ENCODE measurements around the gene NFATC2. TPM values are rescaled to one million over a fixed set of nuclear protein-coding genes. Genes with fewer than 3 reads are reported as not detected.
A peak's percentile ranks its signal among the peaks of the same experiment; 100 is the strongest.

The NFATC2 gene
- total RNA-seq, 2 experiments from 2014 or later: 53.3 to 56.9 TPM

- Mint-ChIP-seq H3K36me3 (ENCODE audit: low read depth) (peaks cover 62% of the 10 kb centered on the region), H3K4me1 (peaks cover 96% of the 10 kb centered on the region)
These were observed 10.6 kb downstream of the NFATC2 start for GRCh38 chr20:51531712-51532456.

GRCh38 chr20:51531141-51531710 lies 11.3 kb downstream of the NFATC2 start:
- H3K27ac Mint-ChIP-seq: peak overlapping the region; percentile 91
- CTCF ChIA-PET: interaction anchor here (1.1 kb wide), 1 partner anchor 11 kb away, joined by 3 read pairs; the partner anchor contains the start of gene NFATC2
- DNase-seq: peak; percentile 75
- H3K4me1 Mint-ChIP-seq: peaks cover 96% of the 10 kb centered on the region
- no peaks in the 10 kb centered on the region for H3K27me3 Mint-ChIP-seq
- H3K4me3 Mint-ChIP-seq: peak overlapping the region; percentile 61
- POLR2A ChIA-PET: interaction anchor here (1.4 to 3.0 kb wide), 4 partner anchors 10 to 107 kb away, joined by 3 to 33 read pairs (median 9); partner anchors contain the start of gene NFATC2
- H3K9me3 Mint-ChIP-seq: no peaks in the 10 kb centered on the region
- H3K36me3 Mint-ChIP-seq (ENCODE audit: low read depth): peaks cover 55% of the 10 kb centered on the region

More at GRCh38 chr20:51531712-51532456, 10.6 kb downstream of the NFATC2 start:
- Mint-ChIP-seq H3K27ac (peak overlapping the region; percentile 91), H3K4me3 (peak overlapping the region; percentile 12), H3K9me3 (no peaks in the 10 kb centered on the region), H3K27me3 (no peaks in the 10 kb centered on the region)
- DNase-seq: no peak
- ChIA-PET CTCF (interaction anchor here (1.4 kb wide), 1 partner anchor 9 kb away, joined by 5 read pairs; no protein-coding TSS in a partner anchor), POLR2A (interaction anchor here (1.4 to 3.0 kb wide), 4 partner anchors 9 to 108 kb away, joined by 3 to 33 read pairs (median 9); partner anchors contain the start of gene NFATC2)

GRCh38 chr20:51529758-51530157 lies 12.8 kb downstream of the NFATC2 start:
- ChIA-PET CTCF (interaction anchor here (1.0 kb wide), 1 partner anchor 144 kb away, joined by 4 read pairs; no protein-coding TSS in a partner anchor), POLR2A (interaction anchor here (0.6 to 5.8 kb wide), 4 partner anchors 12 to 116 kb away, joined by 3 to 56 read pairs (median 18); partner anchors contain the start of gene NFATC2)
- peak; percentile 72 for DNase-seq
- H3K36me3 Mint-ChIP-seq (ENCODE audit: low read depth): peaks cover 53% of the 10 kb centered on the region
- no peaks in the 10 kb centered on the region for H3K9me3 Mint-ChIP-seq
- peak overlapping the region; percentile 3 for H3K4me3 Mint-ChIP-seq
- H3K27ac Mint-ChIP-seq: peak overlapping the region; percentile 91
- H3K4me1 Mint-ChIP-seq: peaks cover 94% of the 10 kb centered on the region
- no peaks in the 10 kb centered on the region for H3K27me3 Mint-ChIP-seq

GRCh38 chr20:51529081-51529681 lies 13.3 kb downstream of the NFATC2 start:
- H3K36me3 Mint-ChIP-seq (ENCODE audit: low read depth): peaks cover 56% of the 10 kb centered on the region
- H3K4me1 Mint-ChIP-seq: peaks cover 95% of the 10 kb centered on the region
- POLR2A ChIA-PET: interaction anchor here (0.6 to 5.8 kb wide), 4 partner anchors 12 to 115 kb away, joined by 3 to 56 read pairs (median 18); partner anchors contain the start of gene NFATC2
- no peaks in the 10 kb centered on the region for H3K9me3 Mint-ChIP-seq
- H3K4me3 Mint-ChIP-seq: peak overlapping the region; percentile 68
- CTCF ChIA-PET: interaction anchor here (1.0 to 1.9 kb wide), 3 partner anchors 13 to 143 kb away, joined by 4 to 6 read pairs (median 4); no protein-coding TSS in a partner anchor
- DNase-seq: peak; percentile 64
- peak overlapping the region; percentile 91 for H3K27ac Mint-ChIP-seq
- H3K27me3 Mint-ChIP-seq: no peaks in the 10 kb centered on the region

- H3K9me3 Mint-ChIP-seq: no peaks in the 10 kb centered on the region
- DNase-seq: peak; percentile 44
- peaks cover 54% of the 10 kb centered on the region for H3K36me3 Mint-ChIP-seq (ENCODE audit: low read depth)
- ChIA-PET CTCF (interaction anchor here (0.5 to 1.9 kb wide), 4 partner anchors 12 to 541 kb away, joined by 3 to 6 read pairs (median 5); no protein-coding TSS in a partner anchor), POLR2A (interaction anchor here (1.0 to 5.8 kb wide), 4 partner anchors 13 to 116 kb away, joined by 4 to 56 read pairs (median 18); partner anchors contain the start of gene NFATC2)
- H3K4me1 Mint-ChIP-seq: peaks cover 91% of the 10 kb centered on the region
- no peaks in the 10 kb centered on the region for H3K27me3 Mint-ChIP-seq
- H3K27ac Mint-ChIP-seq: peak overlapping the region; percentile 91
- peak overlapping the region; percentile 68 for H3K4me3 Mint-ChIP-seq
These were observed 14.1 kb downstream of the NFATC2 start for GRCh38 chr20:51528263-51529027.

- H3K9me3 Mint-ChIP-seq: no peaks in the 10 kb centered on the region
These were observed 15.8 kb downstream of the NFATC2 start for GRCh38 chr20:51526754-51527153.

GRCh38 chr20:51526106-51526470 lies 16.4 kb downstream of the NFATC2 start:
- peak overlapping the region; percentile 90 for H3K27ac Mint-ChIP-seq
- H3K36me3 Mint-ChIP-seq (ENCODE audit: low read depth): peaks cover 53% of the 10 kb centered on the region
- peaks cover 79% of the 10 kb centered on the region for H3K4me1 Mint-ChIP-seq
- peak overlapping the region; percentile 69 for H3K4me3 Mint-ChIP-seq
- ChIA-PET CTCF (interaction anchor here (0.8 to 2.7 kb wide), 3 partner anchors 12 to 92 kb away, joined by 3 to 19 read pairs (median 3); partner anchors contain the start of gene NFATC2), POLR2A (interaction anchor here (0.6 to 5.8 kb wide), 9 partner anchors 9 to 126 kb away, joined by 3 to 56 read pairs (median 9); partner anchors contain the start of gene NFATC2)
- no peaks in the 10 kb centered on the region for H3K9me3 Mint-ChIP-seq
- no peaks in the 10 kb centered on the region for H3K27me3 Mint-ChIP-seq
- DNase-seq: no peak

More at GRCh38 chr20:51526754-51527153, 15.8 kb downstream of the NFATC2 start:
- Mint-ChIP-seq H3K27me3 (no peaks in the 10 kb centered on the region), H3K4me1 (peaks cover 84% of the 10 kb centered on the region), H3K36me3 (ENCODE audit: low read depth) (peaks cover 54% of the 10 kb centered on the region), H3K27ac (peak overlapping the region; percentile 90), H3K4me3 (no peak overlapping the region)
- POLR2A ChIA-PET: interaction anchor here (0.6 to 5.8 kb wide), 8 partner anchors 9 to 146 kb away, joined by 3 to 56 read pairs (median 10); partner anchors contain the start of gene NFATC2
- DNase-seq: no peak
- CTCF ChIA-PET: interaction anchor here (0.6 to 2.7 kb wide), 3 partner anchors 15 to 110 kb away, joined by 3 to 19 read pairs (median 3); partner anchors contain the start of gene NFATC2

- H3K4me1 Mint-ChIP-seq: peaks cover 76% of the 10 kb centered on the region
- peak; percentile 55 for DNase-seq
- POLR2A ChIA-PET: interaction anchor here (0.6 to 5.8 kb wide), 8 partner anchors 9 to 126 kb away, joined by 3 to 56 read pairs (median 10); partner anchors contain the start of gene NFATC2
These were observed 17.0 kb downstream of the NFATC2 start for GRCh38 chr20:51525241-51526105.

GRCh38 chr20:51523276-51524013 lies 19.1 kb downstream of the NFATC2 start:
- Mint-ChIP-seq H3K27me3 (no peaks in the 10 kb centered on the region), H3K27ac (no peak overlapping the region), H3K9me3 (no peaks in the 10 kb centered on the region), H3K4me1 (peaks cover 62% of the 10 kb centered on the region), H3K36me3 (ENCODE audit: low read depth) (peaks cover 63% of the 10 kb centered on the region), H3K4me3 (no peak overlapping the region)
- POLR2A ChIA-PET: interaction anchor here (0.6 kb wide), 1 partner anchor 790 kb away, joined by 4 read pairs; no protein-coding TSS in a partner anchor
- no peak for DNase-seq
- CTCF ChIA-PET: no interaction called here

More at GRCh38 chr20:51525241-51526105, 17.0 kb downstream of the NFATC2 start:
- CTCF ChIA-PET: interaction anchor here (0.7 to 2.7 kb wide), 3 partner anchors 12 to 263 kb away, joined by 3 to 19 read pairs (median 3); partner anchors contain the start of gene NFATC2
- Mint-ChIP-seq H3K27ac (peak overlapping the region; percentile 90), H3K27me3 (no peaks in the 10 kb centered on the region), H3K36me3 (ENCODE audit: low read depth) (peaks cover 55% of the 10 kb centered on the region), H3K4me3 (peak overlapping the region; percentile 69), H3K9me3 (no peaks in the 10 kb centered on the region)

- POLR2A ChIA-PET: no interaction called here
- Mint-ChIP-seq H3K27me3 (no peaks in the 10 kb centered on the region), H3K4me3 (no peak overlapping the region), H3K27ac (no peak overlapping the region), H3K9me3 (no peaks in the 10 kb centered on the region), H3K36me3 (ENCODE audit: low read depth) (peaks cover 65% of the 10 kb centered on the region), H3K4me1 (peaks cover 61% of the 10 kb centered on the region)
- no peak for DNase-seq
- CTCF ChIA-PET: interaction anchor here (0.6 to 1.0 kb wide), 2 partner anchors 8 to 19 kb away, joined by 3 to 4 read pairs; no protein-coding TSS in a partner anchor
These were observed 20.3 kb downstream of the NFATC2 start for GRCh38 chr20:51522207-51522606.

Measured in activated CD4-positive, alpha-beta memory T cell treated with anti-CD3 and anti-CD28 coated beads, Interleukin-2, amount 10 ng/mL, durations not matched to agents 7 days and 5 days (primary cell).